ENCODE measurements around the gene HGF. TPM values are rescaled to one million over a fixed set of nuclear protein-coding genes. Genes with fewer than 3 reads are reported as not detected.

HGF gene
- total RNA-seq, 1 experiment from 2014 or later: 0.72 TPM

DNA sequence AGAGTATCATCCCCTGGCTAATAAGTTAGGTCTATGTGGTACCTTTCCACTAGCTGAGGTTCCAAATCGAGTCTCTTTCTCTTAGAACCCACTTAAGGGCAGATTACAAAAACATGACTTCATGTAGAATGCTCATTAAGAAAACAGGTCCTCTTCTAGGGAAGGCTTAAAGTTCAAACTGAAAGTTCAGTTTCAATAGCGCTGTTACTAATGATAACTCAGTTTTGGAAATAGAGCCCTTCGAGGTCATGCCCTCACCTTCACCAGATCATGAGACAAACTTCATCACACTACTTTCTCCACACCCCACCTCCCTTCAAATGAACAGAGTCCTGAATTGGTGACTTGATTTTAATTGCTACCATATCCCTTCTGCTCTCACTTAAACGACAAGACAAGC lies 26.2 kb downstream of the HGF start (continued):
- TF ChIP-seq, protein P1, sequence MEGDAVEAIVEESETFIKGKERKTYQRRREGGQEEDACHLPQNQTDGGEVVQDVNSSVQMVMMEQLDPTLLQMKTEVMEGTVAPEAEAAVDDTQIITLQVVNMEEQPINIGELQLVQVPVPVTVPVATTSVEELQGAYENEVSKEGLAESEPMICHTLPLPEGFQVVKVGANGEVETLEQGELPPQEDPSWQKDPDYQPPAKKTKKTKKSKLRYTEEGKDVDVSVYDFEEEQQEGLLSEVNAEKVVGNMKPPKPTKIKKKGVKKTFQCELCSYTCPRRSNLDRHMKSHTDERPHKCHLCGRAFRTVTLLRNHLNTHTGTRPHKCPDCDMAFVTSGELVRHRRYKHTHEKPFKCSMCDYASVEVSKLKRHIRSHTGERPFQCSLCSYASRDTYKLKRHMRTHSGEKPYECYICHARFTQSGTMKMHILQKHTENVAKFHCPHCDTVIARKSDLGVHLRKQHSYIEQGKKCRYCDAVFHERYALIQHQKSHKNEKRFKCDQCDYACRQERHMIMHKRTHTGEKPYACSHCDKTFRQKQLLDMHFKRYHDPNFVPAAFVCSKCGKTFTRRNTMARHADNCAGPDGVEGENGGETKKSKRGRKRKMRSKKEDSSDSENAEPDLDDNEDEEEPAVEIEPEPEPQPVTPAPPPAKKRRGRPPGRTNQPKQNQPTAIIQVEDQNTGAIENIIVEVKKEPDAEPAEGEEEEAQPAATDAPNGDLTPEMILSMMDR (IDR thresholded peaks at IDR 0.05): no peak
- TF ChIP-seq, protein P2, sequence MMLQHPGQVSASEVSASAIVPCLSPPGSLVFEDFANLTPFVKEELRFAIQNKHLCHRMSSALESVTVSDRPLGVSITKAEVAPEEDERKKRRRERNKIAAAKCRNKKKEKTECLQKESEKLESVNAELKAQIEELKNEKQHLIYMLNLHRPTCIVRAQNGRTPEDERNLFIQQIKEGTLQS (CRISPR knock-in tag; conservative IDR thresholded peaks at IDR 0.05): no peak
- TF ChIP-seq TEAD1 (CRISPR knock-in tag; IDR thresholded peaks at IDR 0.05) (no peak), EMX1 (CRISPR knock-in tag; IDR thresholded peaks at IDR 0.05) (no peak), ESRRA (CRISPR knock-in tag; IDR thresholded peaks at IDR 0.05; ENCODE audit: borderline replicate concordance) (no peak), ZNF423 (CRISPR knock-in tag; IDR thresholded peaks at IDR 0.05) (no peak), ZNF232 (CRISPR knock-in tag; IDR thresholded peaks at IDR 0.05) (no peak), JAZF1 (CRISPR knock-in tag; IDR thresholded peaks at IDR 0.05) (no peak), KAT7 (CRISPR knock-in tag; IDR thresholded peaks at IDR 0.05; ENCODE audit: borderline replicate concordance) (no peak), NFATC4 (CRISPR knock-in tag; IDR thresholded peaks at IDR 0.05) (no peak), TCF7 (CRISPR knock-in tag; IDR thresholded peaks at IDR 0.05; ENCODE audit: low read depth) (no peak), MXD4 (CRISPR knock-in tag; IDR thresholded peaks at IDR 0.05; ENCODE audit: borderline replicate concordance) (no peak)
- TF ChIP-seq, protein P3, sequence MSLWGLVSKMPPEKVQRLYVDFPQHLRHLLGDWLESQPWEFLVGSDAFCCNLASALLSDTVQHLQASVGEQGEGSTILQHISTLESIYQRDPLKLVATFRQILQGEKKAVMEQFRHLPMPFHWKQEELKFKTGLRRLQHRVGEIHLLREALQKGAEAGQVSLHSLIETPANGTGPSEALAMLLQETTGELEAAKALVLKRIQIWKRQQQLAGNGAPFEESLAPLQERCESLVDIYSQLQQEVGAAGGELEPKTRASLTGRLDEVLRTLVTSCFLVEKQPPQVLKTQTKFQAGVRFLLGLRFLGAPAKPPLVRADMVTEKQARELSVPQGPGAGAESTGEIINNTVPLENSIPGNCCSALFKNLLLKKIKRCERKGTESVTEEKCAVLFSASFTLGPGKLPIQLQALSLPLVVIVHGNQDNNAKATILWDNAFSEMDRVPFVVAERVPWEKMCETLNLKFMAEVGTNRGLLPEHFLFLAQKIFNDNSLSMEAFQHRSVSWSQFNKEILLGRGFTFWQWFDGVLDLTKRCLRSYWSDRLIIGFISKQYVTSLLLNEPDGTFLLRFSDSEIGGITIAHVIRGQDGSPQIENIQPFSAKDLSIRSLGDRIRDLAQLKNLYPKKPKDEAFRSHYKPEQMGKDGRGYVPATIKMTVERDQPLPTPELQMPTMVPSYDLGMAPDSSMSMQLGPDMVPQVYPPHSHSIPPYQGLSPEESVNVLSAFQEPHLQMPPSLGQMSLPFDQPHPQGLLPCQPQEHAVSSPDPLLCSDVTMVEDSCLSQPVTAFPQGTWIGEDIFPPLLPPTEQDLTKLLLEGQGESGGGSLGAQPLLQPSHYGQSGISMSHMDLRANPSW (CRISPR knock-in tag; conservative IDR thresholded peaks at IDR 0.05; ENCODE audit: low read depth): no peak

DNA sequence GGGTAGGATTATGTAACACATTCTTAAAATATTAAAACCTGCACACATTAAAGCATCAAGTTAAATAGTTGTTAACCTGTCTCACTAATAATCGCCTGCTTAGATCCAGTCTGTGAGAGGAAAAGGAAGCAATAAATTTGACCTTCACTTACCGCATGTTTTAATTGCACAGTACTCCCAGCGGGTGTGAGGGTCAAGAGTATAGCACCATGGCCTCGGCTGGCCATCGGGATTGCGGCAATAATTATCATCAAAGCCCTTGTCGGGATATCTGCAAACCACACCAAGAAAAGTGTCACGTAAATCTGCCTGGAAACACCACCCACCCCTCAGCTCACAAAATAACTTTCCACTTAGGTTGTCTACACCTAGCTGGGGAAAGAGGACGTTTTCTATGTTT lies 26.6 kb downstream of the HGF start:
- Mint-ChIP-seq H3K9me3 (no peaks in the 10 kb centered on the region), H3K4me1 (peaks cover 5% of the 10 kb centered on the region), H3K27ac (no peak overlapping the region), H3K4me3 (no peak overlapping the region), H3K27me3 (ENCODE audit: low read depth) (no peaks in the 10 kb centered on the region), H3K36me3 (no peaks in the 10 kb centered on the region)
- TF ChIP-seq, protein P4, sequence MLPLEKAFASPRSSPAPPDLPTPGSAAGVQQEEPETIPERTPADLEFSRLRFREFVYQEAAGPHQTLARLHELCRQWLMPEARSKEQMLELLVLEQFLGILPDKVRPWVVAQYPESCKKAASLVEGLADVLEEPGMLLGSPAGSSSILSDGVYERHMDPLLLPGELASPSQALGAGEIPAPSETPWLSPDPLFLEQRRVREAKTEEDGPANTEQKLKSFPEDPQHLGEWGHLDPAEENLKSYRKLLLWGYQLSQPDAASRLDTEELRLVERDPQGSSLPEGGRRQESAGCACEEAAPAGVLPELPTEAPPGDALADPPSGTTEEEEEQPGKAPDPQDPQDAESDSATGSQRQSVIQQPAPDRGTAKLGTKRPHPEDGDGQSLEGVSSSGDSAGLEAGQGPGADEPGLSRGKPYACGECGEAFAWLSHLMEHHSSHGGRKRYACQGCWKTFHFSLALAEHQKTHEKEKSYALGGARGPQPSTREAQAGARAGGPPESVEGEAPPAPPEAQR (CRISPR knock-in tag; IDR thresholded peaks at IDR 0.05): no peak
- TF ChIP-seq, protein P5, sequence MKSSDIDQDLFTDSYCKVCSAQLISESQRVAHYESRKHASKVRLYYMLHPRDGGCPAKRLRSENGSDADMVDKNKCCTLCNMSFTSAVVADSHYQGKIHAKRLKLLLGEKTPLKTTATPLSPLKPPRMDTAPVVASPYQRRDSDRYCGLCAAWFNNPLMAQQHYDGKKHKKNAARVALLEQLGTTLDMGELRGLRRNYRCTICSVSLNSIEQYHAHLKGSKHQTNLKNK (CRISPR knock-in tag; IDR thresholded peaks at IDR 0.05): no peak
- TF ChIP-seq, protein P2 (CRISPR knock-in tag; conservative IDR thresholded peaks at IDR 0.05): no peak
- no peak for TF ChIP-seq ZBTB21 (CRISPR knock-in tag; IDR thresholded peaks at IDR 0.05; ENCODE audit: borderline replicate concordance)
- TF ChIP-seq MXD4 (CRISPR knock-in tag; IDR thresholded peaks at IDR 0.05; ENCODE audit: borderline replicate concordance): no peak
- TF ChIP-seq, protein P6, sequence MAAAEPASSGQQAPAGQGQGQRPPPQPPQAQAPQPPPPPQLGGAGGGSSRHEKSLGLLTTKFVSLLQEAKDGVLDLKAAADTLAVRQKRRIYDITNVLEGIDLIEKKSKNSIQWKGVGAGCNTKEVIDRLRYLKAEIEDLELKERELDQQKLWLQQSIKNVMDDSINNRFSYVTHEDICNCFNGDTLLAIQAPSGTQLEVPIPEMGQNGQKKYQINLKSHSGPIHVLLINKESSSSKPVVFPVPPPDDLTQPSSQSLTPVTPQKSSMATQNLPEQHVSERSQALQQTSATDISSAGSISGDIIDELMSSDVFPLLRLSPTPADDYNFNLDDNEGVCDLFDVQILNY (CRISPR knock-in tag; IDR thresholded peaks at IDR 0.05): no peak
- ChIA-PET POLR2A (no interaction called here), CTCF (no interaction called here)
- ATAC-seq (no peak), DNase-seq (ENCODE audit: low spot score) (no peak)
